Epidermal melanocyte (primary cell): ENCODE data around the gene PTPN13.

ENCODE experiments used
- DNase-seq: peaks from one replicate; pipeline ENCODE4 v3.0.0; 2011; ENCODE audit warnings: low spot score; ENCODE audit not compliant: insufficient read length

The PTPN13 gene

GRCh38 chr4:86853209-86853608 lies 259.1 kb downstream of the PTPN13 start:
- no peak for DNase-seq

GRCh38 chr4:86855572-86855971 lies 261.5 kb downstream of the PTPN13 start:
- DNase-seq = no peak

GRCh38 chr4:86856896-86857295 lies 262.8 kb downstream of the PTPN13 start:
- no peak for DNase-seq

GRCh38 chr4:86857341-86858052 lies 263.4 kb downstream of the PTPN13 start:
- no peak for DNase-seq
